ENCODE data around the gene PER3.

Gene PER3

GRCh38 chr1:7833035-7833434, 48.9 kb downstream of the PER3 start:
- no peak for DNase-seq (ENCODE audit: low read depth, low spot score)

DNA sequence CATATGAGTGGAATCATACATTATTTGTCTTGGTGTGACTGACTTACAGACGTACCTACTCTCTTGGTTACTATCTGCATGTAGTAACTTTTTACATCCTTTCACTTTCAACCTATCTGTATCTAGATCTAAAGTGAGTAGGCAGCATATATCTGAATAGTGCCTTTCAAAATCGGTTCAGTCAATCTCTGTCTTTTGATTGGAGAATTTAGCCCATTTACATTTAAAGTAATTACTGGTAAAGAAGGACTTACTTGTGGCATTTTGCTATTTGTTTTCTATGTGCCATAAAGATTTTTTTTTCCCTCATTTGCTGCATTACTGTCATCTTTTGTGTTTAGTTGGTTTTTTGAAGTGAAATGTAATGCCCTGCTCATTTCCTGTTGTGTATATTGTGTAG, 54.6 kb downstream of the PER3 start:
- no peak for DNase-seq (ENCODE audit: low read depth, low spot score)

GRCh38 chr1:7839526-7839925, 55.4 kb downstream of the PER3 start:
- no peak for DNase-seq (ENCODE audit: low read depth, low spot score)

GRCh38 chr1:7842517-7842916, 58.4 kb downstream of the PER3 start:
- DNase-seq (ENCODE audit: low read depth, low spot score): no peak

DNA sequence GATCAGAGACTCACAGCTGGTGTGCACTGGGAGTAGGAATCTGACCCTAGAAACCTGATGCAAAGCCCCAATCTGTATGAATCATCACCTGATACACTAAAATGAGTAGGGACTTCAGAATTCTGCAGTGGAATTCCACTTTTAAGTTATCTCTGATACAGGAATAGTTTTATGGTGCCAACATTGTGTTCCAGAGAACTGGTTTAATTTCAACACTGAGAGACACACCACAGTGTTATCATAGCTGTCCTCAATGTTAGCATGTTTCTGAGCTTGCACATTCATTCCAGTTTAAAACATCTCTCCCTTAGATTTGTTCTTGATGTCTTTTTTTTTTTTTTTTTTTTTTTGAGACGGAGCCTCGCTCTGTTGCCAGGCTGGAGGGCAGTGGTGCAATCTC, 61.7 kb downstream of the PER3 start:
- no peak for DNase-seq (ENCODE audit: low read depth, low spot score)

DNA sequence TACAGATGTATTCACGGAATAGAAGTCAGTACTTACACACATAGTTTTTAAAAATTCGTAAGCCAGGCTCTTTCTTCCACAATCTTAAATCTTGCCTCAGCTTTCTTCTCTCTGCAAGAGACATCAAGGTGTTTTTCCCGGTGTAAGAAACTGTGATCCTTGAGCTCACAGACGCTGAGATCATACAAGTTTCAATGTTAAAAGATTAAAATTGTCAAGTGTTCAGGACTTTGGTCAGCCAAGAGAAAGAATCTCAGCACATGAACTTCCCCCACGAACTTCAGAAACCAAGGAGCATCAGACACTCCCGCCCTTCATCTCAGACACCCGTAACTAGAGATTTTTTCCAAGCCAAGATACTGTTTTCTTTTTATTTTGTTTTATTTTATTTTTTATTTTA, 62.6 kb downstream of the PER3 start:
- DNase-seq (ENCODE audit: low read depth, low spot score): no peak

DNA sequence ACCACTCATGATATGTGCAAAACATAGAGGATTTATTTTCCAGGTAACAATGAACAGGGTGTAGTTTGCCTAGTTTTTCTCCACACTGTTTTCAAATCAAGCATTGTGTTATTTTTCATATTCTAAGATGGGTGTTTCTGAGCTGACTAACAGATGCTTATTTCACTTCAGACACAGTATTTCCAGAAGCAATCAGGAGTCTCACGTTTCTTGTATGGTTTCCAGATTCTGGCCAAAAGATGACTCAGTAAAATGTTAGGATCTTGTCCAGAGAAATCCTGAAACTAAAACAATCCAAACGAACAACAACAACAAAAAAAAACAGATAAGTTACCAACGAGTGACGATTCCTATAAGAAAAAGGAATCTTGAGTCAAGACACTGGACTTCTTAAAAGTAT, 63.5 kb downstream of the PER3 start:
- no peak for DNase-seq (ENCODE audit: low read depth, low spot score)

- no peak for DNase-seq (ENCODE audit: low read depth, low spot score)
Observed at GRCh38 chr1:7850786-7851185, 66.7 kb downstream of the PER3 start.

GRCh38 chr1:7852804-7853683, 69.0 kb downstream of the PER3 start, which contains the start of gene UTS2:
UTS2 (minus strand) TSS chr1:7853065; CDS start chr1:7853003, 62 bp downstream.
- DNase-seq (ENCODE audit: low read depth, low spot score): no peak

DNA sequence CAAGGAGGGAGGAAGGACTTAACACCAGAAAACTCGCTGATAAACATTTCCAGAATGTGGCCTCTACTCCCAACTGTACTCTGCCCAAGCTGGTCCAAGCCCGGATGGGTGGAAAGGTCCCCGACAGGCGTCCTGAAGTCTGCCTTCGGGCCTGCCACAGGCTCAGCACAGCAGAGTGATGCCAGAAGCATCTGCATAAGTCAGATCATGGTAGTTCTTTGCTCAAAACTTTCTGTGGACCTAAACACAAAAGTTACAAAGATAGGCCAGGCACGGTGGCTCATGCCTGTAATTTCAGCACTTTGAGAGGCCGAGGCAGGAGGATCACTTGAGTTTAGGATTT, 69.6 kb downstream of the PER3 start:
- DNase-seq (ENCODE audit: low read depth, low spot score): no peak

DNA sequence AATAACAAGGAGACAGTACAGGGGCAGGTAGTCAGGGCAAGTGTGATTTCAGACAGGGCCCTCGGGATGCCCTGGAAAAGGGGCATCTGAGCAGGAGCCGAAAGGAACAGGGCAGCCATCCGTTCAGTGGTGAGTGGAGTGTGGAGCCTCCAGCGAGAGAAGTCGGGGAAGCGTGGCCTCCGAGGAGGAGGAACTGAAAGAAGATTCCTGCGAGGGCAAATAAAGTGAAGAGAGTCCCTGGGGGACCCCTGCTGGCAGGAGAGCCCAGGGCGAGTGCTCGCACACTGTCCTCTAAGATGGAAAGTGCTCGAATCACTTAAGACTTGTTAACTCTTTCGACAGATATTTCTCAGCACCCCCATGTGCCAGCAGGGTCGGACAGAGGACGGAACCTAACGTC, 72.3 kb downstream of the PER3 start:
- no peak for DNase-seq (ENCODE audit: low read depth, low spot score)

GRCh38 chr1:7857000-7857399, 72.9 kb downstream of the PER3 start:
- no peak for DNase-seq (ENCODE audit: low read depth, low spot score)

DNA sequence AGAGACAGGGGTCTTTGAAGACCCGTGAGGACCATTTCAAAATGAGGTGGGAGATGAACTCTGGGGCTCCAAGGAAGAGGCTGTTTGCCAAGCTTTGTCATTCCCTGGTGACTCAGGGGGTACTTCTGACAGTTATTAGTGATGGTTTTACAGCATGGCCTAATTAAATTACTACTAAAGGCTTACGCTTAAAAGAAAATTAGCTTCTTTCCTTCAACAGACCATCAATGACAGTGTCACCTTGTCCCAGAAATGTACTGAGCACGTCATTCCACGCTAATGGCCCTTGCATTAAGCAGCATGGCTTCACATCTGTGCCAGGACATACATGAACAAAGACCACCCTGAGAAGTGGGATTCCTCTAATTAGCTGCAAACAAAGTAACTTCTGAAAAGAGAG, 73.9 kb downstream of the PER3 start:
- DNase-seq (ENCODE audit: low read depth, low spot score): no peak

- DNase-seq (ENCODE audit: low read depth, low spot score): no peak
Observed at GRCh38 chr1:7859406-7859805, 75.3 kb downstream of the PER3 start.

GRCh38 chr1:7860130-7860529, 76.0 kb downstream of the PER3 start:
- no peak for DNase-seq (ENCODE audit: low read depth, low spot score)

- no peak for DNase-seq (ENCODE audit: low read depth, low spot score)
Observed at GRCh38 chr1:7861452-7861851, 77.4 kb downstream of the PER3 start.

DNA sequence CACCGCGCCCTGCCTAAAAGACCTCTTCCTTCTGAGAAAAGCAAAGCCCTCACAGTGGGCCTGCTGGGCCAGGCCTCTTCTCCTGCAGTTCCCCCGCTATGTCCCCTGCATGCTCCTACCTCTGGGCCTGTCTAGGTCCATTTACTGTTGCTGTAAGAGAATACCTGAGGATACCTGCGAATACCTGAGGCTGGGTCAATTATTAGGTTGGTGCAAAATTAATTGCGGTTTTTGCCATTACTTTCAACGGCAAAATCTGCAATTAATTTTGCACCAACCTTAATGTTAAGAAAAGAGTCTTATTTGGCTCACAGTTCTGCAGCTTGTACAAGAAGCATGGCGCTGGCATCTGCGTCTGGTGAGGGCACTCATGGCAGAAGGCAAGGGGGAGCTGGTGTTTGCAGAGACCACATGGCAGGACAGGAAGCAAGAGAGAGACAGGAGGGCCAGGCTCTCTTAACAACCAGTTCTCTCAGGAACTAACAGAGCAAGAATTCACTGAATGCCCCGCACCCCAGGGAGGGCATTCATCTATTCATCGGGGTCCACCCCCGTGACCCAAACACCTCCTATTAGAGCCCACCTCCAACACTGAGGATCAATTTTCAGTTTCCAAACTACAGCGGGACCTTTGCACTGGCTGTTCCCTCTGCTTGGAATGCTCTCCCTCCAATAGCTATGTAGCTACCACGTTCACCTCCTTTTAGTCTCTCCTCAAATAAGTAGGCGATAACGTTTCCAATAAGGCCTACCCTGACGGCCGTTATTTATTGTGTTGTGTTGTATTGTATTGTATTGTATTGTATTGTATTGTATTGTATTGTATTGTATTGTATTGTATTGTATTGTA, 78.3 kb downstream of the PER3 start:
- DNase-seq (ENCODE audit: low read depth, low spot score): no peak

GRCh38 chr1:7863756-7864328, 79.8 kb downstream of the PER3 start:
- DNase-seq (ENCODE audit: low read depth, low spot score): no peak

DNA sequence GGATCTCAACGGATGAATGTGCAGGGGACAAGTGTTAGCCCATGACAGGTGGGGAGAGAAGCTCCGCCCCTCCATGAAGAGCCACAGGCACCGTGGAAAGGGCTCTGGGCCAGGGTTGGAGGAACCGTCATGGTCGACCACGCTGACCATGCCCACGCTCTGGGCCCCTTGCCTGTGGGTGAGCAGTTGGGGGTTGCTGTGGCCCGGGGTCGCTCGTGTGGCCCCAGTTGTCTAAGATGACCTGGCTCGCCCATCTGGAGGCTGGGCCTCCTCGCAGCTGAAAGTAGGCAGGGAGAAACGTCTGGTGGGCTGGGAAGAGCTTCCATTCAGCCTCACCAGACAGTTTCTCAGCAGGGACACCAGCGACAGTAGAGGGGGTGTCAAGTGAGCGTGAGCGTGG, 81.9 kb downstream of the PER3 start:
- no peak for DNase-seq (ENCODE audit: low read depth, low spot score)

DNA sequence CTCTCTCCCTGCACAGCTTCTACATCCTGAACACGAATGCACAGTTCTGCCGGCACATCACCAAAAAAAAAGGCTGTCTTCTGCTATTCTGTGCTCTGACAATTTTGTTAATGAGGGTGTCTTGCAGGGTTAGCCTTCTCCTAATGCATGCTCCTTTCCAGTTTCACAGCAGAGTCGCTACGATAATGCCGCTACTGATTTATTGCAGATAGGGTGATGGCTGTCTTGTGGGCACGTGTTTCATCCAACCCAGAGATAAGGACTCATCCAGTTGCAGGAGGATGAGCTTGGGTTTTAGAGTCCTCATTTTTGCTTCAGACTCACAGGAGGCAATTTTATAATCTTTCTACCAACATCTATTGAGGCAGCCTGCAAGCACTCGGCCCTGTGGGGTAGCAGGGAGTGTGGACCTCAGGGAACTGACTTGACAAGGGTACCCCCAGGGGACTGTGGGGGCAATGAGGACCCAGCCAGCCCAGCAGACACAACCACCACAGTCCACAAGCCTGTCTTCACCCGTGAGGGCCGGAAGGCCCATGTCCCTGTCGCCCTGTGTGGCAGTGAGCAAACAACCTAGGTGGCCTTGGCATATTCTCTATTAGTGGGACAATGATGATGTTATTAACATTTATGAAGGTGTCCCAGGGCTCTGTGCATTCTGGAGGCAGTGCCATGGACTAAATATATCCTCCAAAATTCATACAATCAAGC, 84.1 kb downstream of the PER3 start:
- DNase-seq (ENCODE audit: low read depth, low spot score): no peak

GRCh38 chr1:7869136-7869920, 85.2 kb downstream of the PER3 start:
- no peak for DNase-seq (ENCODE audit: low read depth, low spot score)

Data from activated naive CD8-positive, alpha-beta T cell treated with anti-CD3 and anti-CD28 coated beads, Interleukin-2, amount 50 U/mL, for 16 hours (primary cell).